ENCODE data around the gene RMI2.

RMI2 gene

GRCh38 chr16:11379420-11379819 is 34.2 kb downstream of the RMI2 start:
- no peak overlapping the region for H3K27ac ChIP-seq
- TF ChIP-seq CTCF (conservative IDR thresholded peaks at IDR 0.05; ENCODE audit: low read depth), result no peak
- ChIA-PET POLR2A (ENCODE audit: low non-redundant PET) (no interaction called here), CTCF (no interaction called here)
- DNase-seq (ENCODE audit: low spot score), result no peak

- TF ChIP-seq CTCF (conservative IDR thresholded peaks at IDR 0.05; ENCODE audit: low read depth), result no peak
- ChIA-PET CTCF (interaction anchor here (0.6 kb wide), 1 partner anchor 300 kb away, joined by 3 read pairs; no protein-coding TSS in a partner anchor), POLR2A (ENCODE audit: low non-redundant PET) (no interaction called here)
- no peak for DNase-seq (ENCODE audit: low spot score)
- no peak overlapping the region for H3K27ac ChIP-seq
Observed at GRCh38 chr16:11380836-11381235, 35.6 kb downstream of the RMI2 start.

- H3K27ac ChIP-seq, result no peak overlapping the region
- ChIA-PET POLR2A (ENCODE audit: low non-redundant PET) (no interaction called here), CTCF (interaction anchor here (1.3 kb wide), 1 partner anchor 13 kb away, joined by 3 read pairs; no protein-coding TSS in a partner anchor)
- DNase-seq (ENCODE audit: low spot score), result no peak
- no peak for TF ChIP-seq CTCF (conservative IDR thresholded peaks at IDR 0.05; ENCODE audit: low read depth)
Observed at GRCh38 chr16:11383481-11384183, 38.4 kb downstream of the RMI2 start.

- DNase-seq (ENCODE audit: low spot score), result no peak
- ChIA-PET POLR2A (ENCODE audit: low non-redundant PET) (no interaction called here), CTCF (interaction anchor here (1.3 kb wide), 1 partner anchor 12 kb away, joined by 3 read pairs; no protein-coding TSS in a partner anchor)
- no peak overlapping the region for H3K27ac ChIP-seq
- no peak for TF ChIP-seq CTCF (conservative IDR thresholded peaks at IDR 0.05; ENCODE audit: low read depth)
Observed at GRCh38 chr16:11384184-11384955, 39.1 kb downstream of the RMI2 start.

GRCh38 chr16:11384956-11385586 is 39.8 kb downstream of the RMI2 start:
- no peak for DNase-seq (ENCODE audit: low spot score)
- H3K27ac ChIP-seq, result no peak overlapping the region
- POLR2A ChIA-PET (ENCODE audit: low non-redundant PET), result no interaction called here
- TF ChIP-seq CTCF (conservative IDR thresholded peaks at IDR 0.05; ENCODE audit: low read depth), result no peak
- CTCF ChIA-PET, result interaction anchor here (1.3 kb wide), 1 partner anchor 12 kb away, joined by 3 read pairs; no protein-coding TSS in a partner anchor

GRCh38 chr16:11386054-11386680 is 40.9 kb downstream of the RMI2 start:
- no peak for DNase-seq (ENCODE audit: low spot score)
- no peak for TF ChIP-seq CTCF (conservative IDR thresholded peaks at IDR 0.05; ENCODE audit: low read depth)
- POLR2A ChIA-PET (ENCODE audit: low non-redundant PET), result no interaction called here
- H3K27ac ChIP-seq, result no peak overlapping the region
- CTCF ChIA-PET, result interaction anchor here (2.5 kb wide), 1 partner anchor 10 kb away, joined by 12 read pairs; no protein-coding TSS in a partner anchor

Data from RWPE1 (cell line).